SK-N-SH treated with all-trans-retinoic acid at 6 μM for 48 hours (cell line): ENCODE results near the gene GPR18.

Experiments used
- ATAC-seq: fragments of 200-7000 bp; cut with Tn5 transposase; 3 replicates; pipeline ENCODE4 v1.9.1; 2020; ENCODE audit warnings: mild to moderate bottlenecking, moderate library complexity
- ARNTL ChIP-seq: fragments of 450-650 bp; formaldehyde crosslinking; IDR thresholded peaks from 2 replicates; pipeline ENCODE4 v1.5.0; 2020; ENCODE audit warnings: low read depth, mild to moderate bottlenecking, moderate library complexity, borderline replicate concordance
- CSDC2 ChIP-seq: fragments of 250-450 bp; sonication (Bioruptor Pico); IDR thresholded peaks from 2 replicates; pipeline ENCODE4 v1.5.0; 2020; ENCODE audit warnings: mild to moderate bottlenecking, moderate library complexity
- GLIS3 ChIP-seq: fragments of 250-450 bp; sonication (Bioruptor Pico); IDR thresholded peaks from 2 replicates; pipeline ENCODE4 v1.5.0; 2020; ENCODE audit warnings: mild to moderate bottlenecking, moderate library complexity
- ISL1 ChIP-seq: fragments of 250-450 bp; sonication (Bioruptor Pico); IDR thresholded peaks from 2 replicates; pipeline ENCODE4 v2.1.2; 2022; ENCODE audit warnings: mild to moderate bottlenecking, moderate library complexity
- OSR1 ChIP-seq: fragments of 250-450 bp; sonication (Bioruptor Pico); IDR thresholded peaks from 2 replicates; pipeline ENCODE4 v1.8.0; 2022; ENCODE audit warnings: moderate library complexity, mild to moderate bottlenecking, inconsistent platforms
- PPARA ChIP-seq: fragments of 250-450 bp; sonication (Bioruptor Pico); IDR thresholded peaks from 2 replicates; pipeline ENCODE4 v1.5.0; 2020; ENCODE audit warnings: mild to moderate bottlenecking, borderline replicate concordance
- RARB ChIP-seq: fragments of 250-450 bp; sonication (Bioruptor Pico); IDR thresholded peaks from 2 replicates; pipeline ENCODE4 v1.8.0; 2021; ENCODE audit warnings: mild to moderate bottlenecking, moderate library complexity
- SNAI2 ChIP-seq: fragments of 250-450 bp; sonication (Bioruptor Pico); IDR thresholded peaks from 2 replicates; pipeline ENCODE4 v1.5.0; 2020; ENCODE audit warnings: mild to moderate bottlenecking, moderate library complexity
- TOX ChIP-seq: fragments of 250-450 bp; sonication (Bioruptor Pico); IDR thresholded peaks from 2 replicates; pipeline ENCODE4 v1.8.0; 2021; ENCODE audit warnings: mild to moderate bottlenecking, moderate library complexity, borderline replicate concordance
- ZC3H10 ChIP-seq: fragments of 250-450 bp; sonication (Bioruptor Pico); IDR thresholded peaks from 2 replicates; pipeline ENCODE4 v1.5.1; 2021; ENCODE audit warnings: mild to moderate bottlenecking, moderate library complexity
- ZFP3 ChIP-seq: fragments of 250-450 bp; sonication (Bioruptor Pico); IDR thresholded peaks from 2 replicates; pipeline ENCODE4 v1.5.0; 2020; ENCODE audit warnings: mild to moderate bottlenecking, moderate library complexity
- ZFP30 ChIP-seq: fragments of 450-650 bp; formaldehyde crosslinking; IDR thresholded peaks from 2 replicates; pipeline ENCODE4 v1.5.0; 2022; ENCODE audit warnings: mild to moderate bottlenecking, moderate library complexity
- ZNF565 ChIP-seq: fragments of 450-650 bp; formaldehyde crosslinking; conservative IDR thresholded peaks from 2 replicates; pipeline ENCODE4 v1.5.0; 2020; ENCODE audit warnings: low read depth, mild to moderate bottlenecking, moderate library complexity
- ZNF70 ChIP-seq: fragments of 450-650 bp; formaldehyde crosslinking; IDR thresholded peaks from 2 replicates; pipeline ENCODE4 v1.5.0; 2020; ENCODE audit warnings: mild to moderate bottlenecking, moderate library complexity
- TF ChIP-seq, protein P1 (sequence below): fragments of 250-450 bp; sonication (Bioruptor Pico); IDR thresholded peaks from 2 replicates; pipeline ENCODE4 v1.5.0; 2020; ENCODE audit warnings: mild to moderate bottlenecking, moderate library complexity
- TF ChIP-seq, protein P2 (sequence below): fragments of 250-450 bp; sonication (Bioruptor Pico); IDR thresholded peaks from 2 replicates; pipeline ENCODE4 v1.8.0; 2020; ENCODE audit warnings: mild to moderate bottlenecking, moderate library complexity, borderline replicate concordance
- TF ChIP-seq, protein P3 (sequence below): fragments of 250-450 bp; sonication (Bioruptor Pico); IDR thresholded peaks from 2 replicates; pipeline ENCODE4 v1.8.0; 2021; ENCODE audit warnings: low read depth, mild to moderate bottlenecking, moderate library complexity, borderline replicate concordance
- TF ChIP-seq, protein P4 (sequence below): fragments of 250-450 bp; sonication (Bioruptor Pico); IDR thresholded peaks from 2 replicates; pipeline ENCODE4 v1.5.1; 2021; ENCODE audit warnings: mild to moderate bottlenecking, moderate library complexity

GPR18 gene, protein sequence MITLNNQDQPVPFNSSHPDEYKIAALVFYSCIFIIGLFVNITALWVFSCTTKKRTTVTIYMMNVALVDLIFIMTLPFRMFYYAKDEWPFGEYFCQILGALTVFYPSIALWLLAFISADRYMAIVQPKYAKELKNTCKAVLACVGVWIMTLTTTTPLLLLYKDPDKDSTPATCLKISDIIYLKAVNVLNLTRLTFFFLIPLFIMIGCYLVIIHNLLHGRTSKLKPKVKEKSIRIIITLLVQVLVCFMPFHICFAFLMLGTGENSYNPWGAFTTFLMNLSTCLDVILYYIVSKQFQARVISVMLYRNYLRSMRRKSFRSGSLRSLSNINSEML

DNA sequence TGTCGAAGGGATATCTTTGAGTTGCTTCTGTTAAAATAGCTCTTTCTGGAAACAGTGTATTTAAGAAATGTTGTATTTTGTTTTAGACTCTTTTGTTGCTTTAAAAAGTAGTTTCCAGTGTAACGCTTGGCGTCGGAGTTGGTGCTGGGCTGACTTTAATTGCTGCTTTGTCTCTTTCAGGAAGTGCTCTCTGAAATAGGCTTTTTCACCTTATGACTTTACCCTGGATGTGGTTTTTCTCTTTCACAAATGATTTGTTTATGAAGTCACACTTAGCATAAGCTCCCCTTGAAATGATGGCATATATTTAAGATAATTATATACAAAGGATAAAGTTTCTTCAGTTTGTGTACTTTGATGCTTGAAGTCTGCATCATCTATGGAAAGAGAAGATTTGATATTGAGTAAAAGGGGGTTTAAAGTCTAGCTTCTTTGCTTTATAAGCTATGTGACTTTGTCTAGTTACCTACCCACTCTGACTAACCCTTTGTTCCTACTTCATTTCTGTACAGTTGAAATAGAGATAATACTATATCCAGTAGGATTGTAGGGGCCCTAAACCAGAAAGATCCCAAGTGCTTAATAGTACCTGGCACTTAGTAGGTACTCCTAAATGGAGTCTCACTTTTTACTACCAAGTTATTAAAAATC lies at the start of gene GPR18:
Gene GPR18 (minus strand): TSS at position 170 of the 651 bp plus-strand sequence. CDS start 2,507 bp downstream, outside the sequence.
- no peak for TF ChIP-seq ARNTL
- TF ChIP-seq, all 23 proteins: peak for 0
- no peak for ATAC-seq

DNA sequence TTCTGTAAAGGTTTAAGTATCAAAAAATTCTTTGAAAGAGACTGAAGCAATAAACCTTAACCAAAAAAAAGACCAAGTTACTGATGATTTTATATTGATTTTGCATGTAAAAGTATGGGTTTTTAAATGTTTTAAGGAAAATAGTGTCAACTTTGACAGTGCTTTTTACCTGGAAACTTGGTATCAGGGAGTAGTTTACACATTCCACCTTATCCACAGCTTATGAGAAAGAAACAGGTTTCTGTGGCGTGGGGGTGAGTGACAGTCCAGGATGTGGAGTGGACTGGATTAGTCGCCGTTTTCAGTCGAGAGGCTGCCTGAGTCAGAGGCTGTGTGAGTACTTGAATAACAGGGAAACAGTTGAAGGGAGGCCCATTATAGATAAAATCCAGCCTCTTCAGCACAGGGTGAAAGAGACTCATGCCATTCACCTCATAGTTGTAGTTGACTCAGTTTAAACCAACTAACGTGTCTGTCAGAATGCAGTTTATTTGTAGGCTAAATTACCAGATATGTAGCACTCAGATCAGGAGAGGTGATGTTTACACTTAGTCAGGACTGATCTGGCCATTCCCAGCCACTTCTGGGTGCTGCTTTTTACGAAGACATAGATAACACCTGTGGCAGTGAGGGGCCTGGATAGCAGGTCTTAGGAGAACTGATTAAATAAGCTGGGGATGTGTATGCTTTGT lies 49.6 kb upstream of the GPR18 start:
- no peak for TF ChIP-seq GLIS3 (CRISPR knock-in tag)
- TF ChIP-seq ZNF565 (CRISPR knock-in tag), result no peak
- no peak for TF ChIP-seq SNAI2 (CRISPR knock-in tag)
- no peak for TF ChIP-seq ZFP3 (CRISPR knock-in tag)
- no peak for TF ChIP-seq RARB
- TF ChIP-seq ZFP30 (CRISPR knock-in tag), result no peak
- TF ChIP-seq ZNF70, result no peak
- ATAC-seq, result peak; percentile 72

DNA sequence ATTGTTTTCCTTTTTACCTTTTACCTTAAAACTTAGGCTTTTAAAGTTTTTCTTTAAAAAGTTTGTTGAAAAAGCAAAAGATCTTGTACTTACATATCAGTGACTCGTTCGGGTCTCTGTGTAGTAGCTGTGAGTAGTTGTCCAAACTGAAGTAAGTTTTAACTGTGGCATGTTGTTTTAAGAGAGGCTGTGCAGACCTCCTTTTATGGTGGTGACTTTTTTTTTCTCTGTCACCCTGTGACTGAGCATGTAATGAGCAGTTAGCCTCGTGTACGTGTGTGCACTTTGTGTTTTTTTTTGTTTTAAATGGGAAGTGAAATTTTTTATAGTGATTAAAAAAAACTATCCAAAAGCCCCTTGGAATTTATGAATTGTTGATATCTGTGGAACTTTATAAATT lies 49.1 kb upstream of the GPR18 start, which contains the start of gene GPR183:
Gene GPR183 (minus strand): TSS at position 153 of the 400 bp plus-strand sequence. CDS start 11,254 bp downstream, outside the sequence.
- TF ChIP-seq ISL1 (CRISPR knock-in tag), result no peak
- TF ChIP-seq, protein P1, sequence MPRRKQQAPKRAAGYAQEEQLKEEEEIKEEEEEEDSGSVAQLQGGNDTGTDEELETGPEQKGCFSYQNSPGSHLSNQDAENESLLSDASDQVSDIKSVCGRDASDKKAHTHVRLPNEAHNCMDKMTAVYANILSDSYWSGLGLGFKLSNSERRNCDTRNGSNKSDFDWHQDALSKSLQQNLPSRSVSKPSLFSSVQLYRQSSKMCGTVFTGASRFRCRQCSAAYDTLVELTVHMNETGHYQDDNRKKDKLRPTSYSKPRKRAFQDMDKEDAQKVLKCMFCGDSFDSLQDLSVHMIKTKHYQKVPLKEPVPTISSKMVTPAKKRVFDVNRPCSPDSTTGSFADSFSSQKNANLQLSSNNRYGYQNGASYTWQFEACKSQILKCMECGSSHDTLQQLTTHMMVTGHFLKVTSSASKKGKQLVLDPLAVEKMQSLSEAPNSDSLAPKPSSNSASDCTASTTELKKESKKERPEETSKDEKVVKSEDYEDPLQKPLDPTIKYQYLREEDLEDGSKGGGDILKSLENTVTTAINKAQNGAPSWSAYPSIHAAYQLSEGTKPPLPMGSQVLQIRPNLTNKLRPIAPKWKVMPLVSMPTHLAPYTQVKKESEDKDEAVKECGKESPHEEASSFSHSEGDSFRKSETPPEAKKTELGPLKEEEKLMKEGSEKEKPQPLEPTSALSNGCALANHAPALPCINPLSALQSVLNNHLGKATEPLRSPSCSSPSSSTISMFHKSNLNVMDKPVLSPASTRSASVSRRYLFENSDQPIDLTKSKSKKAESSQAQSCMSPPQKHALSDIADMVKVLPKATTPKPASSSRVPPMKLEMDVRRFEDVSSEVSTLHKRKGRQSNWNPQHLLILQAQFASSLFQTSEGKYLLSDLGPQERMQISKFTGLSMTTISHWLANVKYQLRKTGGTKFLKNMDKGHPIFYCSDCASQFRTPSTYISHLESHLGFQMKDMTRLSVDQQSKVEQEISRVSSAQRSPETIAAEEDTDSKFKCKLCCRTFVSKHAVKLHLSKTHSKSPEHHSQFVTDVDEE, result no peak
- ATAC-seq, result peak; percentile 20; the same call in 1 of the 3 replicates

DNA sequence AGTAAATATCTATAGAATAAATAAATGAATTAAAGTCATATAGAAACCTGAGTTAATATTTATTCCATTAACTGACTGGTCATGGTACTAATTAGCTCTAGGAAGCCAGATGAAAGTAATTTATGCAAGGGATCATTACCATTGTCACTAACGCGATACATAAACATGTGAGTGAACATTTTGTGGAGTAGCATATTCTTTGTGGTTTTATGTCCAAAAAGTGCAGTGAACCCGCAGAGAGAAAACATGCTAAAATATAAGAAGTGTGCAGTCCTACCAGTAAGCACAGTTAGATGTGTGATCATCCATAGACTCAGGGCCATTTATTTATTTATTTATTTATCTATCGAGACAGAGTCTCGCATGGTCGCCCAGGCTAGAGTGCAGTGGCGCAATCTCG lies 47.4 kb upstream of the GPR18 start:
- no peak for TF ChIP-seq ARNTL
- ATAC-seq, result no peak

DNA sequence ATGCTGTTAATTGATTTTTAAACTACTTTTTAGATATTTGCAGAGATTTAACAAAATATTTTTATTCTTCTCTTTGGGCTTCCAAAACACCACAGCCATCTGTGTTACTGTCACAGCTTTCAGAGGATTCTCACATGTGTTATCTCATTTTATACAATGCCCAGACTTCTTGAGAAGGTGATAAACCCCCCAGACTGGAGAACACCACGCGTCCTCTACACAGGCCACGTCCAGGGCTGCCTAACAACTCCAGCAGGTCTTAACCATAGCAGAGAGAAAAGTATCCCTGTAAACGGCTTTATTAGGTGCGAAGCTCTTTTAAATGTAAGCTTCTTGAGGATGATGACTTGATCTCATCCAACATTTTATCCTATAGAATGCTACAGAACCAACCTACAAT lies 47.0 kb upstream of the GPR18 start:
- TF ChIP-seq TOX (CRISPR knock-in tag) (no peak), ZFP30 (CRISPR knock-in tag) (no peak), ZNF70 (no peak), OSR1 (CRISPR knock-in tag) (no peak)

DNA sequence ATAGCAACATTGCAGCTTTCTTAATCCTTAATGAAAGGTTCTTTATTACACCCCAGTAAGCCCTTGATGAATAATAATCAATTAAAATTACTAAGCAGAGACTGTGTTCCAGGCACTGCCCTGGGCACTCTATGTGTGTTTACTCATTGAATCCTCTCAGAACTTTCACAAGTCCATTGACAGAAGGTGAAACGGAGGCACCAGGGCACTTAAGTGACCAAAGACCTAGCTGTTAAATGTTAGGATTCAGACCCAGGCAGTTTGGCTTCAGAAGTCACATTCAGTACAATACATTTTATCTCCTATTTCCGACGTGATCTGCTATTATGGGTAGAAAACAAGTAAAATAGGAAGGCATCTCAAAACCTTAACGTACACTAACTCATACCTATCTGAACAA lies 46.4 kb upstream of the GPR18 start:
- ATAC-seq, result no peak
- TF ChIP-seq ZNF565 (CRISPR knock-in tag) (no peak), ZNF70 (no peak), ZC3H10 (CRISPR knock-in tag) (no peak), ZFP3 (CRISPR knock-in tag) (no peak), CSDC2 (CRISPR knock-in tag) (no peak), ZFP30 (CRISPR knock-in tag) (no peak), OSR1 (CRISPR knock-in tag) (no peak), TOX (CRISPR knock-in tag) (no peak), PPARA (CRISPR knock-in tag) (no peak)
- TF ChIP-seq, protein P2, sequence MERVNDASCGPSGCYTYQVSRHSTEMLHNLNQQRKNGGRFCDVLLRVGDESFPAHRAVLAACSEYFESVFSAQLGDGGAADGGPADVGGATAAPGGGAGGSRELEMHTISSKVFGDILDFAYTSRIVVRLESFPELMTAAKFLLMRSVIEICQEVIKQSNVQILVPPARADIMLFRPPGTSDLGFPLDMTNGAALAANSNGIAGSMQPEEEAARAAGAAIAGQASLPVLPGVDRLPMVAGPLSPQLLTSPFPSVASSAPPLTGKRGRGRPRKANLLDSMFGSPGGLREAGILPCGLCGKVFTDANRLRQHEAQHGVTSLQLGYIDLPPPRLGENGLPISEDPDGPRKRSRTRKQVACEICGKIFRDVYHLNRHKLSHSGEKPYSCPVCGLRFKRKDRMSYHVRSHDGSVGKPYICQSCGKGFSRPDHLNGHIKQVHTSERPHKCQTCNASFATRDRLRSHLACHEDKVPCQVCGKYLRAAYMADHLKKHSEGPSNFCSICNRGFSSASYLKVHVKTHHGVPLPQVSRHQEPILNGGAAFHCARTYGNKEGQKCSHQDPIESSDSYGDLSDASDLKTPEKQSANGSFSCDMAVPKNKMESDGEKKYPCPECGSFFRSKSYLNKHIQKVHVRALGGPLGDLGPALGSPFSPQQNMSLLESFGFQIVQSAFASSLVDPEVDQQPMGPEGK (CRISPR knock-in tag), result no peak
- TF ChIP-seq, protein P3, sequence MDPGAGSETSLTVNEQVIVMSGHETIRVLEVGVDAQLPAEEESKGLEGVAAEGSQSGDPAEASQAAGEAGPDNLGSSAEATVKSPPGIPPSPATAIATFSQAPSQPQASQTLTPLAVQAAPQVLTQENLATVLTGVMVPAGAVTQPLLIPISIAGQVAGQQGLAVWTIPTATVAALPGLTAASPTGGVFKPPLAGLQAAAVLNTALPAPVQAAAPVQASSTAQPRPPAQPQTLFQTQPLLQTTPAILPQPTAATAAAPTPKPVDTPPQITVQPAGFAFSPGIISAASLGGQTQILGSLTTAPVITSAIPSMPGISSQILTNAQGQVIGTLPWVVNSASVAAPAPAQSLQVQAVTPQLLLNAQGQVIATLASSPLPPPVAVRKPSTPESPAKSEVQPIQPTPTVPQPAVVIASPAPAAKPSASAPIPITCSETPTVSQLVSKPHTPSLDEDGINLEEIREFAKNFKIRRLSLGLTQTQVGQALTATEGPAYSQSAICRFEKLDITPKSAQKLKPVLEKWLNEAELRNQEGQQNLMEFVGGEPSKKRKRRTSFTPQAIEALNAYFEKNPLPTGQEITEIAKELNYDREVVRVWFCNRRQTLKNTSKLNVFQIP (CRISPR knock-in tag), result no peak
- TF ChIP-seq, protein P4, sequence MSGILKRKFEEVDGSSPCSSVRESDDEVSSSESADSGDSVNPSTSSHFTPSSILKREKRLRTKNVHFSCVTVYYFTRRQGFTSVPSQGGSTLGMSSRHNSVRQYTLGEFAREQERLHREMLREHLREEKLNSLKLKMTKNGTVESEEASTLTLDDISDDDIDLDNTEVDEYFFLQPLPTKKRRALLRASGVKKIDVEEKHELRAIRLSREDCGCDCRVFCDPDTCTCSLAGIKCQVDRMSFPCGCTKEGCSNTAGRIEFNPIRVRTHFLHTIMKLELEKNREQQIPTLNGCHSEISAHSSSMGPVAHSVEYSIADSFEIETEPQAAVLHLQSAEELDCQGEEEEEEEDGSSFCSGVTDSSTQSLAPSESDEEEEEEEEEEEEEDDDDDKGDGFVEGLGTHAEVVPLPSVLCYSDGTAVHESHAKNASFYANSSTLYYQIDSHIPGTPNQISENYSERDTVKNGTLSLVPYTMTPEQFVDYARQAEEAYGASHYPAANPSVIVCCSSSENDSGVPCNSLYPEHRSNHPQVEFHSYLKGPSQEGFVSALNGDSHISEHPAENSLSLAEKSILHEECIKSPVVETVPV, result no peak
- TF ChIP-seq, protein P1, result no peak

More for the DNA sequence above, 47.0 kb upstream of the GPR18 start:
- no peak for ATAC-seq
